RWPE1 (cell line): ENCODE results near the gene MAB21L4.

Experiments
- CTCF ChIA-PET: fragments of 350-600 bp; sonication (Branson Sonifier 250); formaldehyde crosslinking; extraction: SDS; loops from one replicate; lab custom pipeline; 2021; lab: Yijun Ruan, JAX
- POLR2A ChIA-PET: fragments of 400-600 bp; formaldehyde crosslinking; extraction: SDS; loops from one replicate; lab custom pipeline; 2020; ENCODE audit warnings: antibody characterized with exemption; ENCODE audit not compliant: low non-redundant PET; lab: Yijun Ruan, JAX
- DNase-seq: peaks from one replicate; pipeline ENCODE4 v3.0.0; 2012; ENCODE audit warnings: low spot score
- H3K27ac ChIP-seq: fragments of 450-650 bp; 2 replicates; pipeline ENCODE4 v1.5.1; 2017
- TF ChIP-seq, protein P1 (sequence below): fragments of 450-650 bp; conservative IDR thresholded peaks from 2 replicates; pipeline ENCODE4 v1.5.1; 2017; ENCODE audit warnings: low read depth, mild to moderate bottlenecking

Gene MAB21L4

DNA sequence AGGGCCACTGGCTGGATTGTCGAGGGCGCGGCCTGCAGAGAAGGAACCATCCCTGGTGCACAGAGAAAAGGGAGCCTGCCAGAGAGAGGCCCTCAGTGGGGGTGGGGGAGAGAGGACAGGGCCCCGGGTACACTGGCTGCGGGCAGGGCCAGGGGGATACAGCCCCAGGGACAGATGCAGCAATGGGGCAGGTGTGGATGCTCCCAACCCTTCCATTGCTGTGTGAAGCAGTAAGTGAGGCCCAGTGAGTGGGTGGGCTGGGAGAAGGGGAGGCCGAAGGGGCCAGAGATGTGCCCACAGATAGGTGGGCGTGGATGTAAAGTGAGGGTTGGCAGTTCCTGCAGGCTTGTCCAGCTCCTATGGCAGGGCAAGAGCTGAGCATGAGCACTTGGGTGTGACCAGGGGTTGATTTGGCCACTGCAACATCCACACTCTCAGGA is 19.9 kb downstream of the MAB21L4 start:
- POLR2A ChIA-PET = no interaction called here
- H3K27ac ChIP-seq = no peak overlapping the region
- TF ChIP-seq, protein P1, sequence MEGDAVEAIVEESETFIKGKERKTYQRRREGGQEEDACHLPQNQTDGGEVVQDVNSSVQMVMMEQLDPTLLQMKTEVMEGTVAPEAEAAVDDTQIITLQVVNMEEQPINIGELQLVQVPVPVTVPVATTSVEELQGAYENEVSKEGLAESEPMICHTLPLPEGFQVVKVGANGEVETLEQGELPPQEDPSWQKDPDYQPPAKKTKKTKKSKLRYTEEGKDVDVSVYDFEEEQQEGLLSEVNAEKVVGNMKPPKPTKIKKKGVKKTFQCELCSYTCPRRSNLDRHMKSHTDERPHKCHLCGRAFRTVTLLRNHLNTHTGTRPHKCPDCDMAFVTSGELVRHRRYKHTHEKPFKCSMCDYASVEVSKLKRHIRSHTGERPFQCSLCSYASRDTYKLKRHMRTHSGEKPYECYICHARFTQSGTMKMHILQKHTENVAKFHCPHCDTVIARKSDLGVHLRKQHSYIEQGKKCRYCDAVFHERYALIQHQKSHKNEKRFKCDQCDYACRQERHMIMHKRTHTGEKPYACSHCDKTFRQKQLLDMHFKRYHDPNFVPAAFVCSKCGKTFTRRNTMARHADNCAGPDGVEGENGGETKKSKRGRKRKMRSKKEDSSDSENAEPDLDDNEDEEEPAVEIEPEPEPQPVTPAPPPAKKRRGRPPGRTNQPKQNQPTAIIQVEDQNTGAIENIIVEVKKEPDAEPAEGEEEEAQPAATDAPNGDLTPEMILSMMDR = no peak
- CTCF ChIA-PET = interaction anchor here (0.6 kb wide), 1 partner anchor 12 kb away, joined by 3 read pairs; no protein-coding TSS in a partner anchor
- no peak for DNase-seq

DNA sequence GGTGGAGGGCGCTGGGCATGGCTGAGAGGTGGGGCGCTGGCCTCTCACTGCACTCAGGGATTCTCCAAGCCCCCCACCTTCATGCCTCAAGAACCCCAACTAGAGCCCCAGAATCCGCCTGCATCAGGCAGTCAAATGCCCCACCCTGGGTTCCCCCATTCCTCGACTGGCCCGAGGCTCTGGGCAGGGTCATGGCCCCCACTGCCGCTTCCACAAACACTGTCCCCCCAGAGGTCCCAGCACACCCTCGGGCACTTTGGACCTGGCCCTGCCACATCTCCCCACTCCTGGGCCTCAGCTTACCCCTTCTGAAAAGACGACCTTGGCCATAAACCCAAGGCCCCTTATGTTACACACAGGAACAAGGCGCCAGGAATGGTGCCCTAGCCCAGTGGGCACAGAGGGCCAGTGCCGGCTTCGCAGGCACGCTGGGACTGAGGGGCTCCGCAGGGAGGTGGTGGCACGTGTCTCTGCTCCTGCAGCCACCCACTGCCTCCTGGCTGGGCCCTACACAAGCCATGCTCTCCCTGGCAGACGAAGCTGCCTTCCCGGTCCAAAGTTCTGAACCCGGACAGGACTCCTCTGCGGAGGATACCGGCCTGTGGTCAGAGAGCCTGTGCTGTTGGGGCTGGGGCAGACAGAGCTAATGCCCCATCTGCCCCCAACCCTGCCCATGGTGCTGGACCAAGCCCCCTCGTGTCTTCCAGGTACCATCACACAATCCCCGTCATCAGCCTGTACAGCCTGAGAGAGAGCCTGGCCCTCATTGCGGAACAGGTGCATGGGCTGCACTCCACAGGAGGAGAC is 20.5 kb downstream of the MAB21L4 start:
- ChIA-PET CTCF (interaction anchor here (0.6 to 1.1 kb wide), 2 partner anchors 12 to 35 kb away, joined by 3 read pairs; no protein-coding TSS in a partner anchor), POLR2A (no interaction called here)
- TF ChIP-seq, protein P1 = no peak
- no peak overlapping the region for H3K27ac ChIP-seq
- no peak for DNase-seq

DNA sequence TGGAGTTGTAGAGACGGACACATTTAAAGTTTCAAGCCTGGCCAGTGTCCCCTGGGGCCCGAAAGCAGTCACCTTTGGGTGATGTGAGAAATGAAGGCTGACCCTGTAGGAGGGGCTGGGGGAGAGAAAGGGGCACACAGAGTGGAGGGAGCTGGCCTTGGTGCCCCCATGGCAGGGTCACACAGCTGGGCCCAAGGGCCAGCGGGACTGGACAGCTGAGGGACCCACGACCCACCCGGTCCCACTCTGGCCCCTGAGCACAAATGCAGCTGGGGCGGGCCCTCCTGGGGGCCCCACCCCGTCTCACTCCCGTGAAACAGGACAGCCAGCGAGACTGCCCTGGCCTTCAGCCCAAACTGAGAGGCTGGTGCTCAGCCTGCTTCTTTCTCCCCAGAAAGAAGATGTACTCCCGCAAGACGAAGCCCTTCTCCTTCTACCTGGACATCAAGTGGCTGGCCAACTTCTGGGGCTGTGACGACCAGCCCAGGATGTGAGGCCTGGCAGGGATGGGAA is 21.2 kb downstream of the MAB21L4 start:
- ChIA-PET CTCF (interaction anchor here (1.1 kb wide), 1 partner anchor 34 kb away, joined by 3 read pairs; no protein-coding TSS in a partner anchor), POLR2A (no interaction called here)
- H3K27ac ChIP-seq = no peak overlapping the region
- no peak for DNase-seq
- TF ChIP-seq, protein P1 = no peak

DNA sequence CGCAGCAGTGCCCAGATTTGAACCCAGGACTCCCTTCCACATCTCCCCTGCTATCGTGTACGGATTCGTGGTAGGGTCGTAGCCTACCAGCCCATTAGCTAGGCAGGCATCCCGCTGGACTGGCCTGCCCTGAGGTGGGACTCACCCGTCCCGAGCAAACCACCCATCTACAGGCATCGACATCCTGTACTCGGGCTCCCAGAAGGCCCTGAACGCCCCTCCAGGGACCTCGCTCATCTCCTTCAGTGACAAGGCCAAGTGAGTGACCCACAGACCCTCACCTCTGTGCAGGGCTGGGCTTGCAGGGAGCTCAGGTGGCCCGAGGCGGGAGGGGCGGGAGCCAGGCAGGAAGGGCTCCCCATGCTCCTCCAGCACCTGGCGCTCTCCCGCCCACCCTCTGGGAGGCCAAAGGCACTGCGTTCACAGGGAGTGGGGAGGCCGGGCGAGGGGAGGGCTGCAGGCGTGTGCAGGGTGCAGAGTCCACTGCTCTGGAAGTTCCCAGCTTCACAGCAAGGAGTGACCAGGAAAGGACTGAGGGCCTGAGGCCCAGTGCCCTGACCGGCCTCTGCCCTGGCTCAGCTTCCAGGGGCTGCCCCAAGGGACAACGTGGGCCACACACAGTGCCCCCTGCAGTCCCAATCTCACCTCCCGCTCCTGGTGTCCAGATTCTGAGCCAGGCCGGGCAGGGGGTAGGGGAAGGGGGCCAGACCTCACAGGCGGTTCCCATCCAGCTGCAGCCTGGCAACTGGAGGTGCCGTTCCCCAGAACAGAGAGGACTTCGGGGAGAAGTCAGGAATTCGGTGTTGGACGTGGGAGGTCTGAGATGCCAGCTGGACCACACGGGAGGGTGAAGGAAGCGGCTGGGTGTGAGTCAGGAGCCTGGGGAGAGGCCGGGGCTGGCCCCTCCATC is 21.9 kb downstream of the MAB21L4 start:
- ChIA-PET POLR2A (no interaction called here), CTCF (interaction anchor here (0.6 to 1.1 kb wide), 2 partner anchors 33 to 88 kb away, joined by 3 read pairs; no protein-coding TSS in a partner anchor)
- TF ChIP-seq, protein P1 = no peak
- H3K27ac ChIP-seq = no peak overlapping the region
- DNase-seq = no peak

DNA sequence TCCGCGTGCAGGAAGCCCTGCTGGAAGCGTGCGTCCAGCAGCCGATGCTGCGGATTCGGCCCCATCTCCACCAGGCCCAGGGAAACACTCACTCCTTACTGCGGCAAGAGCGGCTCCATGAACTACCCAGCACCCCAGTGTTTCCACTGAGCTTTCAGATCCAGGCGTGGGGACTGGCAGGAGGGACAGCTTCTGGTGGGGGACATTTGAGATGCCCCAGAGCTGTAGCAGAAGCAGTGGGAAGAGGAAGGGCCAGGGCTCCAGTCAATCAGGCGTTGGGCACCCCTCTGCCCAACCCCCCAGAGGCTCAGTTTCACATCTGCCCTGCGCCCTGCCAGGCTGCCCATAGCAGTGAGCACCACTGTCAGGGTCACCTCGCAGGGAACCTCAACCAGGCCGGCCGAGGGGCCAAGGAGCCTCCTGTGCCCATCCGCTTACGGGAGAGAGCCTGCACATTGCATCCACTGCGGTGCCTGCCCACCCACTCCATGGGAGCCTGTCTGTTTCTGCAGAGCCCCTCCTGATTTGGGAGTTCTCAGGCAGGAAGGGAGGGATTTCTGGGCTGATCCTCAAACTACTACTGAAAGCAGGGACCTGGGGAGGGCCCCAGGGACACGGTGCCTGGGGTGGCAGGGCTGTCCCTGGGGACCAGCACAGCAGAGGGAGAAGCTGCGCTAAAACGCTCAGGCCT is 22.7 kb downstream of the MAB21L4 start:
- CTCF ChIA-PET = interaction anchor here (0.6 kb wide), 1 partner anchor 87 kb away, joined by 3 read pairs; no protein-coding TSS in a partner anchor
- TF ChIP-seq, protein P1 = no peak
- POLR2A ChIA-PET = no interaction called here
- no peak for DNase-seq
- H3K27ac ChIP-seq = no peak overlapping the region
